Psoas muscle (tissue), 8 donors: ENCODE data around the gene GPATCH2. TPM values are rescaled to one million over a fixed set of nuclear protein-coding genes. Genes with fewer than 3 reads are reported as not detected.
"Not testable (repeated sequence)": the region's sequence is repeated elsewhere in the genome, so short reads cannot be mapped to it uniquely, and the experiment has no call there.

Experiments
- ATAC-seq, 4 donors: fragments of 200-7000 bp; cut with Tn5 transposase; one replicate each; pipeline ENCODE4 v1.9.1; 2020; ENCODE audit warnings: moderate library complexity in 3 of 4, mild to moderate bottlenecking in 2 of 4
- DNase-seq, 2 donors: peaks; one replicate each; pipeline ENCODE4 v3.0.0-alpha.2; 2020
- H3K27ac ChIP-seq: fragments of 200-600 bp; one replicate; pipeline ENCODE4 v1.8.0; 2022
- H3K27me3 ChIP-seq, 3 donors: fragments of 200-600 bp in 1 of 3; one replicate each; pipeline versions ENCODE4 v1.6.1 to v1.8.0; 2013 to 2022; ENCODE audit warnings: low read length in 2 of 3, mild to moderate bottlenecking in 2 of 3, moderate library complexity in 1 of 3; ENCODE audit not compliant: insufficient read depth in 3 of 3
- H3K36me3 ChIP-seq, 2 donors: fragments of 200-600 bp in 1 of 2; one replicate each; pipeline versions ENCODE4 v1.6.1 to v1.8.0; 2013 to 2022; ENCODE audit warnings: low read depth in 1 of 2, mild to moderate bottlenecking in 1 of 2, moderate library complexity in 1 of 2; ENCODE audit not compliant: insufficient read depth in 1 of 2
- H3K4me1 ChIP-seq: fragments of 200-600 bp; one replicate; pipeline ENCODE4 v1.8.0; 2022
- H3K4me3 ChIP-seq: fragments of 200-600 bp; one replicate; pipeline ENCODE4 v1.8.0; 2022; ENCODE audit warnings: mild to moderate bottlenecking
- H3K9me3 ChIP-seq: fragments of 200-600 bp; one replicate; pipeline ENCODE4 v1.8.0; 2022
- CTCF ChIP-seq: fragments of 200-600 bp; IDR thresholded peaks from one replicate; pipeline ENCODE4 v1.8.0; 2022; ENCODE audit warnings: antibody characterized with exemption
- WGBS, 3 donors: extraction: QIAGEN DNeasy Blood & Tissue Kit; methylation state at CpG; one replicate each; pipeline versions ENCODE4 v1.1.6 to v1.1.7; 2013; 5-methylcytosine and 5-hydroxymethylcytosine counted together
- intact Hi-C, 2 donors: fragments of 100-400 bp; cut with DNase I; formaldehyde crosslinking; loops; one replicate each; pipeline versions ENCODE4 v1.11.0 to v1.14.2; 2022
- polyA plus RNA-seq, 3 donors: library from polyadenylated mRNA; stranded (reverse); fragments of 200-250 nt; gene quantifications; one replicate each; pipeline ENCODE4 v1.2.3, GENCODE V29; 2013
- total RNA-seq, 4 donors: library from RNA; stranded (reverse); fragmentation: NEBNext Ultra II Directional in 2 of 4; extraction: Animal tissue kit (Norgen Biotek cat#: 25700) in 2 of 4; gene quantifications; one replicate each; pipeline versions ENCODE4 v1.2.1 to v1.2.4, GENCODE V29; 2021 to 2023
- donor health status: healthy with polysubstance abuse.
- donor health status: DM: no; HTN: no; CAD: no; lungs with moderate emphysema.
- donor health status: Bipolar disorder and iron deficiency.
- donor health status: healthy.
- donor health status: DM: yes; HTN: yes; CAD: no.
- donor health status: DM: no; HTN: no; CAD: no.
- donor health status: DM: no; HTN: no; CAD: no.
- donor health status: DM: yes; HTN: yes; CAD: no.

The GPATCH2 gene
- total and polyA plus RNA-seq, 7 donors: 2.4 to 6.1 (median 3.7) TPM

- no peak for DNase-seq
- Histone ChIP-seq H3K36me3 (no peaks in the 10 kb centered on the region), H3K4me1 (no peaks in the 10 kb centered on the region), H3K27me3 (no peaks in the 10 kb centered on the region), H3K27ac (no peak overlapping the region), H3K9me3 (no peaks in the 10 kb centered on the region), H3K4me3 (no peak overlapping the region)
- no peak for TF ChIP-seq CTCF
- no peak for ATAC-seq
- intact Hi-C loops: no loop called here
- WGBS, 3 donors: 78 to 84% (median 78%) methylated on average over 5 of the region's 5 CpGs
These were observed 241.0 kb downstream of the GPATCH2 start for GRCh38 chr1:217389895-217390294.

- TF ChIP-seq CTCF: no peak
- no peak for ATAC-seq
- intact Hi-C loops: no loop called here
- H3K9me3 ChIP-seq: no peaks in the 10 kb centered on the region
- no peaks in the 10 kb centered on the region for H3K36me3 ChIP-seq
- 75 to 77% (median 76%) methylated on average over 9 of the region's 9 CpGs for WGBS, 3 donors
- H3K27ac ChIP-seq: no peak overlapping the region
- no peaks in the 10 kb centered on the region for H3K4me1 ChIP-seq
- H3K27me3 ChIP-seq: no peaks in the 10 kb centered on the region
- no peak for DNase-seq
- H3K4me3 ChIP-seq: no peak overlapping the region
These were observed 242.3 kb downstream of the GPATCH2 start for GRCh38 chr1:217388522-217389065.

GRCh38 chr1:217381773-217382172 is 249.1 kb downstream of the GPATCH2 start:
- H3K4me1 ChIP-seq, H3K27me3 ChIP-seq, DNase-seq, ATAC-seq, H3K4me3 ChIP-seq, H3K27ac ChIP-seq, intact Hi-C loops, H3K36me3 ChIP-seq, H3K9me3 ChIP-seq: not testable (repeated sequence)
- 17 to 22% (median 20%) methylated on average over 2 of the region's 2 CpGs for WGBS, 3 donors

- intact Hi-C loops, H3K27me3 ChIP-seq, H3K4me1 ChIP-seq, H3K27ac ChIP-seq, ATAC-seq, DNase-seq, H3K9me3 ChIP-seq, H3K36me3 ChIP-seq, H3K4me3 ChIP-seq: not testable (repeated sequence)
- WGBS, 3 donors: 66 to 90% (median 78%) methylated on average over 5 of the region's 5 CpGs
These were observed 251.1 kb downstream of the GPATCH2 start for GRCh38 chr1:217379804-217380203.

GRCh38 chr1:217379336-217379735 is 251.6 kb downstream of the GPATCH2 start:
- no peaks in the 10 kb centered on the region for H3K27me3 ChIP-seq
- ATAC-seq: no peak
- peaks cover 6% of the 10 kb centered on the region for H3K9me3 ChIP-seq
- TF ChIP-seq CTCF: no peak
- H3K36me3 ChIP-seq: no peaks in the 10 kb centered on the region
- H3K27ac ChIP-seq: no peak overlapping the region
- H3K4me3 ChIP-seq: no peak overlapping the region
- intact Hi-C loops: no loop called here
- WGBS, 3 donors: 75 to 88% (median 84%) methylated on average over 4 to 5 of the region's 5 CpGs
- no peaks in the 10 kb centered on the region for H3K4me1 ChIP-seq
- DNase-seq: no peak

Other genes starting within 250 kb of the GPATCH2 start
- gene SPATA17, start 254 bp upstream of the GPATCH2 start, total RNA-seq: under 1 TPM in 2 of 4 donors, not detected in 2; 0.34 to 0.42 TPM
- under 1 TPM; 0.52 to 0.56 (median 0.56) TPM for gene SPATA17, start 254 bp upstream of the GPATCH2 start, polyA plus RNA-seq